Stimulated activated CD4-positive, alpha-beta T cell treated with anti-CD3 and anti-CD28 coated beads, Interleukin-1b, Interleukin-23, amount 100 ng/mL, for 4 hours (primary cell): ENCODE results near the gene CNTNAP5.

Experiments
- DNase-seq, 2 donors: peaks; one replicate each; pipeline ENCODE4 v3.0.0-alpha.2; 2020; ENCODE audit warnings: low read depth in 2 of 2

The CNTNAP5 gene

DNA sequence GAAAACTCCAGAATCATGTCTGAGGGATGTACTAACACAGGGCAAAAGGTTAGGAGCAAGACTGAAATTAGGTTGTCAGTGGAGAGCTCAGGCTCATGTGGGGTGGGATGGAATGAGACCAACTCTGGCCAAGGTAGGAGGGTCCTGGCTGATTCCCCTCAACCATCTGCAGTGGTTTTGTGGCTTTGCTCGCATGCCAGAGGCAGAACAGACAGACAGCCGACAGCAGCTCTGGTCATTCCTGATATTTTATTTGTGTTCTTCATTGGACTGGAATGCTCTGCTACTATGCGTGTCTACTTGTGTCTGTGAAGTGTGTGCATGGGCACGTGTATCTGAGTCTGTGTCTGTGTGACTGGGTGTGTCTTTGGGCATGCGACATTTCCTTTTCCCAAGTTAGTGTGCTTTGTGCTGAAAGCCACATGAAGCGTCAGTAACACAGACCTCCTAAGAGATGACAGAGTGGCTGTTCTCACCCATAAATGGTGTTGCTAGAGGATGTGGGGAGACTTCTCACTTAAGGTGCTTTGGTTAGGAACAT, 239.5 kb downstream of the CNTNAP5 start:
- DNase-seq: no peak

DNA sequence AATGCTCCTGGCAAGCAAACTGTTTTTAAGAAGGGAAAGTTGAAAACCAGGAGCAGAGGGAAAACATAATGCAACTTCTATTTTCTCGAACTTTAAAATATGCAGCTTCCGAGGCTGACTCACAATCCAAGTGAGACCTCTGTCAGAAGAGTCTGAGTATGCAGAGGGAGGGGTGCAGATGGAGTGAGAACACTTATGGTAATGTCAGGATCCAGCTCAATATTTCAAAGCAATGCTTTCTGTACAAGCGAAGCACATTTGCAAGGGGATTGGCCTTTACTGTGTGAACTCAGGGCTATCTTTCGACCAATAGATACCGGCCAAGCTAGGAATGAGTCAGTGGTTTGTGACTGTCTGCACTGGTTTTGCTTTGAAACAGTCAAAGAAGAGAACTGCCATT, 242.7 kb downstream of the CNTNAP5 start:
- DNase-seq: no peak

DNA sequence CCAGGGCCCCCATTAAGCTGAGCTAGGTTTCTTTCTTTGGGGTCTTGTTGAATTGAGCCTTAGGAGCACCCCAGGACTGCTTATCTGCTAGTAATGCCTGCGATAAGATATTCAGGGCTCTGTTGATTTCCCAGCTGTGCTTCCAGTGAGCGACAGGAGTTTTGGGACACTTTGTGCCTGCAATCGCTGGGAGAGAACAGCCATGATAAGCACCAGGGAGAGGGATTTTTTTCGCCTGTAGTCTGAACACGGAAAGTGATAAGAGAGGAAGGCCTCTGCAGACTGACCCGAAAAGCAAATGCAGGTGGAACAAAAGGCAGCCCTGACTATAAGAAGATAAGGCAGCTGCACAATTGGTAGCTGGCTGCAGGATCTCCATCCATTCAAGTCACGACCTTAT, 244.3 kb downstream of the CNTNAP5 start:
- no peak for DNase-seq

DNA sequence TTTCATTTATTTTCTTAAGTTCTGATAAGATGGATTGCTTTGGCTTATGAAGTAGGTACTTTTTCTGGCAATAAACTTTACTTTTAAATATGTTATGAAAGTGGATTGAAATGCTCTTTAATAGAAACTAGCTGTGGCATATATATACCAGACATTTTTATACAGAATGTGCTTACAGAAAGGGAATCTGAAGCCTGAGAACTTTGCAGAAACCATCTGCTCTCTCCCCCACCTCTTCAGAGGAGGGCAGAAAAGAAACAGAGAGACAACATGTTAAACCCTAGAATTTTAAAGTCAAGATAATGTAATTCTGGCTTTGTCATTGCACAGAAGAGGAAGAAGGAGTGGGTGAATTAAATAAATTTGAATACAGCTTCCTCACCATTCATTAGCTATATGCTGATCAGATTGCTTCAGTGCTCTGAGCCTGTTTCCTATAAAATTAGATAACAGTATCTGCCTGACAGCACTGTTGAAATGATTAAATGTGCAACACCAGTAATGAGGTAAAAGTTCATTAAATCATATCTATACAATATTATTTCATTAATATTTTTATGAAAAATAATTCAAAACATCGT, 247.3 kb downstream of the CNTNAP5 start:
- DNase-seq: no peak

DNA sequence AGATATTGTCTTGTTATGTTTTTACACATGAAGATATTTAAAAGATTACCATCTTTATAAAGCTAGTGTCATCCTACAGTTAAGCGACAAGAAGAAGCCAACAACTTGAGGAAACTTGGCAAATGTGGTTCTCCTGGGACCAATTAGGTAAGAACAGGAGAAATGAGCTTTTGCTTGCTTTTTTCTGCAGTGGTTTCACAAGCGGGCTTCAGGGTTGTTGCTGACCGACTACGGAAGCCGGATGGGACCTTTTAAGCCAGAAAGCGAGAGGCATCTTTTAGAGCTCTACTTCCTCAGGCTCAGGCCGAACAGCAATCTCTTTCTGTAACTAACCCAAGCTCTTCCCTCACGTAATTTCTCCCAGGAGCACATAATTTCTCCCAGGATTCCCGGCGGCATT, 256.5 kb downstream of the CNTNAP5 start:
- DNase-seq: no peak

DNA sequence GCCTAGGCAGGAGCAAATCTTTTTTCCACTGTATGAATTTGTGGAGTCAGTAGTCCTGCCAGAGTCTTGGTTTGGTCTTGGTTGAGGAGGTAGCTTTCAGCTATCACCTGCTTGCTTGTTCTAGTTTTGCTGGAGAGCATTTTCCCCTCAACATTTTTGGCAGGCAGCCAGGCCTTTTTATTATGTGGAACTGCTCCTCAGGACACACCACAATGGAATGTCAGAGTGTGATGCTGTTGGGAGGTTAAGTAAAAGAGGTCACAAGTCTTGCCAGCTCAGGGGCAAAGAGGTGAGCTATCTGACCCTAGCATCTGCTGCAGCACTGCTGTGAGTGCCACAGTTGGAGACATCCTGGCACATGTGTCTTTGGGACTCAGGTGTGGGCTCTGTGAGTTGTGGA, 258.0 kb downstream of the CNTNAP5 start:
- no peak for DNase-seq

DNA sequence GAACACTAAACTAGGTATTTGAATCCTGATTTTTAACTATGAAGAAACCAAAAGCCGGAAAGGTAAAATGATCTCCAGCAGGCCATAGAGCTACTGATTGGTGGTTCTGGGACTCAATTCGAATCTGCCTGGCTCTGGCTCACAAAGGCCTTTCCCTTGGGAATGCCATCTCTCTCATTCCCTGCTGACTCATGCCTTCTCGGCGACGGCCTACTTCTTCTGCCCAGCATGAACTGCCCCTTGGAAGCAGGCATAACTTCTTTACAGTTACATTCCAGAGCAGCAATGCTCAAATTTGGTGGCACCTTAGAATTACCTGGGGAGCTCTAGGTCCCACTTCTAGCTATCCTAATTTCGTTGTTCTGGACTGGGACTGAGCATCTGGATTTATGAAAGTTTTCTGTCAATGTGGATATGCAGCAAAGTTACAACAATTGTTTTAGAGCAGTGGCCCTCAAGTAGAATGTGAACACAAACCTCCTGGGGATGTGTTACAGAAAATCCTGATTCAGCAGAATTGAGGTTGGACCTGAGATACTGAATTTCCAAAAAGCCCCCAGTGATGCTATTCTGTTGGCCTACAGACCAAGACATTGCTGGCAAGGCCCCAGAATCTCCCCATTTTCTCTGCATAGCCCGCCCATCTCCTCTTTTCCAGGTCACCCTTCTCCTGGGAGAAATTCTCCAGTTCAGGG, 261.1 kb downstream of the CNTNAP5 start:
- DNase-seq: no peak

DNA sequence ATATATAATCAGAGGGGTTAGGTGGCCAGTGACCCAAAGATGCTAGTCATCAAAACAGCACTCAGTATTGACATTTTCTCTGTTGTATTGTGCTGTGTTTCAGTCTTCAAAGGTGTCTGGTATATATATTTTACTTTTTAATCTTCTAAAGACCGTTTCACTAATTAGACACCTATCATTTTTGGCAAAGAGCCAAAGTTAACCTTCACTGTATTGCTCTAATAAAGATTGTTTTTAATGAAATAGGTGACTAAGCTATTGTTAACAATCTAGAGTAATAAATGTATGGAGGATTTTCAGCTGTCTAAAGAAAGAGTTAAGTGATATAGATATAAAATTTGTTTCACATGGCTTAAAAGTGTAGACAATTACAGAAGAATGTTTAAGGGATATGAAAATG, 264.0 kb downstream of the CNTNAP5 start:
- DNase-seq: no peak

DNA sequence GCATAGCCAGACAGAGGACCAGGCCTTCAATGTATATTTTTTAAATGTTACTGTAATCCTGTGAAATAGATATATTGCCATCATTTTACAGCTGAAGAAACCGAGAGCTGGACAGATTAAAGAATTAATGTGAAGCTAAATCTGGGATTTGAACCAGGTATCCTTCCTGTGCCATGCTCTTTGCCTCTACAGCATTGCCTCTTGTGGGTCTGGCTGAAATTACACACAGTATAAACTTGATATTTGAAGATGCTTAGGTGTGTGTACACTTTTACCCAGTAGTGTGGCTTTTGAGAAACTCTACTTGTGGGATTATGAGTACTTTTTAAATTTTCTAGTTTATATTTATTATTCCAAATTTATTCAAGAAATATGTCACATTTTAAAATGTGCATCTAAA, 264.5 kb downstream of the CNTNAP5 start:
- no peak for DNase-seq

DNA sequence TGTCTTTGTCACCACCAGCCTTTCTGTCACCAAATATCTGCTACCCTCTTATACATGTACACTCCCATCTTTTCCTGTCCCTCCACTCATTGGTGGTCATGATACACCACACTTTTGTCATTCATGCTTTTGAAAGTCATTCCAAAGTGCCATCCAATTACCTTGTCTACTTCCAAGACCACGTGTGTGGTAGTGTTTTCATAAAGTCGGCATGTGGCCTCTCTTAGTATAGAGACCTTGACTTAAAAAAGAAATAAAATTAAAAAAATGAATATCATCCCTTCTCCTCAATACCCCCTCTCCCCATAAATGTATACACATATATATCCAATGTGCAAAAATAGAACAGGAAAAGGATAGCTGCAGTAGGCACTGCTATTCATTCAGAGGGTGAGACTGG, 271.4 kb downstream of the CNTNAP5 start:
- DNase-seq: no peak

DNA sequence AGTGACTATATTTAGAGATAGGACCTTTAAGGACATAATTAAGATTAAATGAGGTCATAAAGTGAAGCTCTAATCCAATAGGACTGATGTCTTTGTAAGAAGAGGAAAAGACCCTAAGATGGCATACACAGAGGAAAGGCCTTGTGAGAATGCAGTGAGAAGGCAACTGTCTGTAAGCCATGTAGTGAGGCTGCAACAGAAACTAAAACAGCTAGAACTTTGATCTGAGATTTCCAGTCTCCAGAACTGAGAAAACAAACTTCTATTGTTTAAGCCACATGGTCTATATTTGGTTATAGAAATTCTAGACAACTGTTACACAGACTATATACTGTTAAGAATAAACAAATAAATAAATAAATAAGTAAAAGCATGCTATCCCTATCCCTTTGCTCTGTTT, 276.8 kb downstream of the CNTNAP5 start:
- DNase-seq: no peak

DNA sequence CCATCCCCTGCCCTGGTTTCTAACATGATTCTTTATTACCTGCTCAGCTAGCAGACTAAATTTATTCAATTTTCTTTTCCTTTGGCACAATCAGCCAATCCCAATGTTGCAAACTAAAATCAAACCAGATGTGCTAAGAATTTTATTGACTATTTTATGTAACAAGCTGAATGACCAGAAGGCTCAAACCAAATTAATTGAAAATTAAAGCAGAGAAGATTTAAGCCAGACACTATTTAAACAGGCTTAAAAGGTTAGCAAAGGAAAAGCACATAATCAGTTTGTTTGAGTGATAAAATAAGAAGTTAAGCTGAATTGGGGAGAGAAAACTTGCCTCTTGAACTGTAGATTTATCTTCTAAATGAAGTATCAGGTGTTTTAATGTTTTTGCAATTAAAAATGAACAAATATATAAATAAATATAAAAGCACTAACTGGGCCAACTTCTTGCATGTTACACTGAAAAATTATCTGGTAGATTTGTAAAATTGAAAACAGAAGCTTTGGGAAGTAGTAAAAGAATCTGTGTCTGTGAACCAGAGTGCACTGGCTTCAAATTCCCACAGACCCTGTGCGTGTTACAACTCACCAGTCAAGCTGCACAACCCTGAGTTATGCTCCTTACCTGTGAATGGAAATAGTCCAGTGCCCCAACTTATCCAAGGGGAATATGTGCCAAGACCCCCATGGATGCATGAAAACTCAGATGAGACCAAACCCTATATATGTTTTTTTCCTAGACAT, 283.4 kb downstream of the CNTNAP5 start:
- DNase-seq: no peak

DNA sequence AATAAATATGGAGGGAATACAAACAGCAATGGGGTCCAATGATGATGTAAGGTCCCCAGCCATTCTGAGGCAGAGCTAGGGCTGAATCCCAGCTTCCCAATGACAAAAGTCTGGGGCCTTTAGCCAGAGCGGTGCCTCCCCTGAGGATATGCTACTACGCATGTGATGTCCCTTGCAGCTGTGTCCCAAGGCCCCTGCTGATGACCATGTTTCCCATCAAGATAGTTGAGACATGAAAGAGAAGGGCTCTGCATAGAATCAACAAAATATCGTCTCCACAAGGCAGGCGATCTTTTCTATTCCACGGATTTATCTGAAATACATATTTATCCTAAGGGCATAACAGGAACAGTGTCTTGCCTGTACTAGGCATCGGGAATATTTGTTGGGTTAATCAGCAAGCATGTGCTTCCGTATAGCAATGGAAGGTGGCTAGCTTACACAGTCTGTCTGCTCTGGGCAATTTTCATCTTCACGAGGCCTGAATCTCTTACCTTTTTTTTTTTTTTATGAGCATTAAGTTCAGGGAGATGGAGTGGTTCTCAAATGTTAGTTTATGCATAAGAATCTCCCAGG, 284.6 kb downstream of the CNTNAP5 start:
- DNase-seq: no peak

DNA sequence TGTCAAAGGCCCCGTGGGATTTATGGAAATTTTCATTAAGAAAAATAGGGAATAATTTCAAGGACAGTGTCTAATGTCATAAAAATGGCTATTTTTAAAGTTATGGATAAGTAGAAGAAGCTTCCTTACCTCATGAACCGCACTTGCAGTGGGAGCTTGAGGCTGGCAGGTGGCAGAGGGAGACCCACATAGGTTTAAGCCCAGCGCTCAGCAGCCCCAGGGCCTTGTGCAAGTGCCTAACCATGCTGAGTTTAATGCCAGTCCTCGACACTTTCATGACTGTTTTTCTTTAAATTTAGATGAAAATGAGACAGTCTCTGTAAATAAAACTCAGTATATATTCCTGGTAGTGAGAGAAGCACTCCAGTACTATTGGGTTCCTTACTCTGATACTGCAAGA, 285.6 kb downstream of the CNTNAP5 start:
- no peak for DNase-seq

DNA sequence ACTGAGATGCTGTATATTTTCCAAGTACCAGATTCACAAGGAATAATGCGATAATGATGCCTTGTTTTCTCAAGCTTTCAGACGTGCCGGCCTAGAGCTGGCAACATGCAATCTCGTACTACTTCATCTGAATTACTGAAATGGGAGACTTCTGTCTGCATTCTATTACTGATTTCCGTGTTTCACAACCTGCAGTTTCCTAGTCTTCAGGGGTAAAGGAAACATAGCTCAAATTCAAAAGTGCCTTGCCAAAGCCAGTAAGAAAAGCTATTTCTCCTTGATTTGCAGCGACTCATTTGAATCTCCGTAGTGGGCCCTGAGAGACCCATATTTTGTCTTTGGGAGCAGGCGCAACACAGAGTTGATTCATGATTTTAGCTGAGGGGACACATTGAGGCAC, 289.0 kb downstream of the CNTNAP5 start:
- DNase-seq: no peak

DNA sequence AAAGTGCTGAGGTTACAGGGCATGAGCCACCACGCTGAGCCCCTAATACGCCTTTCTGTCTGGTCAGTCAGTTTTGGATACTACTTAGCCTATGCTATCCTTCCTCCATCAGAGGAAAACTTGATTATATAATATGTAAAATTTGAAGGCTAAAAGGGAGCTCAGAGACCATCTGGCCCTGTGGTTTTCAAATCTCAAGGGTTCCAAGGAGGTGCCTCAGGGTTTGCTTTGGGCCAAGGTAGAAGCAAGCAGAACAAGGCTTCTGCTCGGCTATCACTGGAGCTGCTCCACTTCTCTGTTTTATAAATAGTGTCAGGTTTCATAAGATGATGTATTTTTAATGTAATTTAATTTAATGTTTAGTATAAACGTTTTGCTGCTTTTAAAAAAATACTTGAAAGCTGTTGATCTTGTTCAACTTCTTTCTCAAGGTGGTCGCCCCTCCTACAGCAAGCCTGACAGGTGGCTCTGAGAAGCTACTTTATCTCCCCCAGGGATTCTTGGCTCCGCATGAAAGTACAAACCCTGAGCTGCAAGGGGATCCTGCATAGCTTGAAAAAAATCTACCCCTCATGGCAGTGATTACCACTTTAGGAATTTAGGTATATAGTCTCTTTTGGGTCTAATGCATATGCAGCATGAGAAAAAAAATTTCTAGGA, 290.3 kb downstream of the CNTNAP5 start:
- DNase-seq: no peak

DNA sequence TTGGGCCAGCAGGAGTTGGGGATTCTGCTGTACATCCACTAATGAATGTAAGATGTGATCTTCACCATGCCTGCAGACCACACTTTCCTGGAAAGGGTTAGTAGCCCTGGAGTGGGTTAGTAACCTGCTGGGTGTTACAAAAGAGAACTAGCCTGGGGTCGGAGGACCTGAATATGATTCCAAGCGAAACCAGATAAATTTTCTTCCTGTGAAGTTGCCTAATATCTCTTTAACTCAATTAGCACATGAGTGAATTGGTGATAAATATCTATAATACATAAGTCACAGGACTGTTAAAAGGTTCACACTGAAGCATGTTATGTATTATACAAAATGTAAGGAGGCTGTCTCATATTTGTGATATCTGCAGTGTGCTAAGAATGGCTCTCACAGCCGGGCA, 291.0 kb downstream of the CNTNAP5 start:
- DNase-seq: no peak

DNA sequence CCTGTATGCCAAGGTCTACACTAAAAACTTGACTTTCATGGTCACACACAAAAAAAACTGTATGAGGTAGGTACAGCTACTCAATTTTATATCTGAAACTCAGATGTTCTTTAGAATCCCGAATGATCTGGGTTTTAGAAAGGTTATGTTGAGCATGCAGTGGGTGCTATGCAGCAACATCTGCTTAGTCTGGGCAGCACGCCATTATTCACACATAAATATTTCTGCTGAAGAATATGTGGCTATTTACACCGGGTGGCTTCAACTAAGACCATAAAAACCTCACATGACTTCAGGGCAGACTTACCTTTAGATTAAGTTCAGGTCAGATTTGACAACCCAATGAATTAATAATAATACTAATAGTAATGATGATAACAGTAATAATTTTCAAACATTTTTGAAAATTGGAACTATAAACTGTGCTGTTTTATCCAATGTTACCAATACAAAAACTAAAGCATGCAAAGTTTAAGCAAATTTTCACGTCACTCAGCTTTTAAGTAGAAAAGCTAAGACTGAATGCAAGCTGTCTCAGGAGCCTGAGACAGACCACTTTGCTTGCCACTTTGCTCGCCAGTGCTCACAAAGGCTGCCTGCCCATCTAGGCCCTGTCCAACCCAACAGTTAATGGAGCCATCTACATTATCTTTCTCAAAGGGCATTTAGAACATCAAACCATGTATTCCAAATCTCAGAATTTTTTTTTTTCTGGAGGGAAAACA, 292.0 kb downstream of the CNTNAP5 start:
- DNase-seq: no peak

DNA sequence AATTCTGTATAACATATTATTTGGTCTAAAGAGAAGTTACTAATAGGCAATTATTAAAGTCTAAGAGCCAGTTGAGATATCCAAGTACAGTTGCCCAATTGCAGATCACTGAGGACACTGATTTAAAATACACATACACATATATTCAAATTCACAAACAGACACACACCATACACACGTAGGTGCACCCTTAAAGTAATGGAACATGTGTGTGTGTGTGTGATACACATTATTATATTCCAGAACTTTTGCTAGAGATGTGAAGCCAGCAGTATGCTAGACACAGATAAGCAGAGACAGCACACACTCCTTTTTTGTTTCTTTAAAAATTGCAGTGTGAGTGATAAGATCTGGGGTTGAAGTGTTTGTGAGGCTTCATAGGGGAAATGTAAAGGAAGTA, 292.5 kb downstream of the CNTNAP5 start:
- no peak for DNase-seq

DNA sequence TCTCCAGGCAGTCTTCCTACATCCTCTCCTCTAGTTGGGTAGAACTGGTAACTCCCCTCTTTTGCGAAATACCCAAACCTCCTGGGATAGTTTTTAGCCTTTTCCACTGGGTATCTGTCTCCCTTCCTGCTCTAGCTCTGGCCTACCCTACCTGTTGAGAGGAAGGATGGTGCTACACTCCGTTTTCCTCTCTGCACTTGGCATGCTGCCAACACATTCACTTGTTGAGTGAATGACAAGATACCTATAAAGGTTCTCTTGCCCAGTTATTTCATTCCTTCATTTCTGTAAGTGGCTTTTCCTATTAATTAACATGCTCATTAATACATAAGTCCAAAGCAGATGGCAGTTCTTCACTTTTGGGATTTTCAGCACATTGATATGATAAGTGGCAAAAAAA, 293.8 kb downstream of the CNTNAP5 start:
- DNase-seq: no peak

DNA sequence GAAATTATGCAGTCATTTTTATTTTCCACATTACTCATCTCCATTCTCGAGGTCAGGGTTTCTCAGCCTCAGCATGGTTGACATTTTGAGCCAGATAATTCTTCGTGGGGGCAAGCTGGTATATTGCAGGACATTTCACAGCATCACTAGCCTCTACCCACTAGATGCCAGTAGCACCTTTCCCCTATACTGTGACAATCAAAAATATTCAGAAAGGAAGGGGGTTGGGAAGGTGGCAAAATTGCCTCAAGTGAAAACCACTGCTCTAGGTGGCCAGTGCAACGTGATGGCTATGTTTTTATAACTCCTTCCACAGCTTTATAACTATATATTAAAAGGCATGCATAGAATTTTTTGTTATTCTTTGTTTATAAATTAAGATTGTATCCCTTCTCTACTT, 294.5 kb downstream of the CNTNAP5 start:
- DNase-seq: no peak
